ENCODE measurements around the gene ADGRG1.

DNA sequence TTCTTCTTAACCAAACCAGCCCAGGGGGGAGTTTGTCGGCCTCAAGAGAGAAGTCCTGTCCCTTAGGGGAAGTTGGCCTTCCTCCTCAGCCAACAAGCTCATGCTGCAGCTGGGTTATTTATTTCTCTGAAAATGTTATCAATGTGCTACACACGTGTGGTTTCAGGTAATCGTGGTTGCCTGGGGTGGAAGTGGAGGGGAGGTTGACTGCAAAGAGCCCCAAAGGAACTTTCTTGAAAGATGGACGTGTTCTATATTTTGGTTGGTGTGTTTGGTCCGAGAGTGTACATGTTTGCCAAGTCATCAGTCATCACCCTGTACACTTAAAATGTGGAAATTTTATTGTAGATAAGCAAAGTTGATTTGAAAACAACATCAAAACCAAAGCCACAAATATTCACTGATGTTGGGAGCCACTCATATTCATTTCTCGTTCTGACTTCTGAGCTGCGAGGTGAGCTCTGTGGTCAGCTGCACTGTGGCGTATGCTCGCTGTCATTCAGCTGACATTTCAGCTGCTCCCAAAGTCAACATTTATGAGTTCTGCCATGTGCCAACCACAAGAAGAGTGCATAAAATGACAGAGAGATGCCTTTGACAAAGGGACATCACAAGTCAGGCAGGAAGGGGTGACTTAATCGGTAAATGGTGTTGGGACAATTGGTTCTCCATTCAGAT lies 26.5 kb upstream of the ADGRG1 start:
- TF ChIP-seq, protein P1, sequence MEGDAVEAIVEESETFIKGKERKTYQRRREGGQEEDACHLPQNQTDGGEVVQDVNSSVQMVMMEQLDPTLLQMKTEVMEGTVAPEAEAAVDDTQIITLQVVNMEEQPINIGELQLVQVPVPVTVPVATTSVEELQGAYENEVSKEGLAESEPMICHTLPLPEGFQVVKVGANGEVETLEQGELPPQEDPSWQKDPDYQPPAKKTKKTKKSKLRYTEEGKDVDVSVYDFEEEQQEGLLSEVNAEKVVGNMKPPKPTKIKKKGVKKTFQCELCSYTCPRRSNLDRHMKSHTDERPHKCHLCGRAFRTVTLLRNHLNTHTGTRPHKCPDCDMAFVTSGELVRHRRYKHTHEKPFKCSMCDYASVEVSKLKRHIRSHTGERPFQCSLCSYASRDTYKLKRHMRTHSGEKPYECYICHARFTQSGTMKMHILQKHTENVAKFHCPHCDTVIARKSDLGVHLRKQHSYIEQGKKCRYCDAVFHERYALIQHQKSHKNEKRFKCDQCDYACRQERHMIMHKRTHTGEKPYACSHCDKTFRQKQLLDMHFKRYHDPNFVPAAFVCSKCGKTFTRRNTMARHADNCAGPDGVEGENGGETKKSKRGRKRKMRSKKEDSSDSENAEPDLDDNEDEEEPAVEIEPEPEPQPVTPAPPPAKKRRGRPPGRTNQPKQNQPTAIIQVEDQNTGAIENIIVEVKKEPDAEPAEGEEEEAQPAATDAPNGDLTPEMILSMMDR (IDR thresholded peaks at IDR 0.05; ENCODE audit: borderline replicate concordance, extremely low read depth, low read length, poor library complexity, severe bottlenecking) = no peak
- TF ChIP-seq EZH2 (IDR thresholded peaks at IDR 0.05; ENCODE audit: borderline replicate concordance, low read depth, low read length, severe bottlenecking) = no peak

Data from DND-41 (cell line).